ENCODE measurements around the gene NHLH1.
"Not testable (repeated sequence)": the region's sequence is repeated elsewhere in the genome, so short reads cannot be mapped to it uniquely, and the experiment has no call there.

NHLH1 gene

GRCh38 chr1:160377585-160378206, 10.8 kb downstream of the NHLH1 start:
- H3K27ac Mint-ChIP-seq = no peak overlapping the region
- H3K36me3 Mint-ChIP-seq (ENCODE audit: low read depth) = no peaks in the 10 kb centered on the region
- peaks cover 14% of the 10 kb centered on the region for H3K4me1 Mint-ChIP-seq (ENCODE audit: low read depth)
- no peaks in the 10 kb centered on the region for H3K9me3 Mint-ChIP-seq
- H3K4me3 Mint-ChIP-seq = no peak overlapping the region
- peaks cover 10% of the 10 kb centered on the region for H3K27me3 Mint-ChIP-seq (ENCODE audit: low read depth)
- no peak for DNase-seq (ENCODE audit: low spot score)

GRCh38 chr1:160384812-160385211, 17.9 kb downstream of the NHLH1 start:
- DNase-seq (ENCODE audit: low spot score); H3K4me3 Mint-ChIP-seq; H3K27ac Mint-ChIP-seq; H3K36me3 Mint-ChIP-seq (ENCODE audit: low read depth); H3K9me3 Mint-ChIP-seq; H3K4me1 Mint-ChIP-seq (ENCODE audit: low read depth): not testable (repeated sequence)
- H3K27me3 Mint-ChIP-seq (ENCODE audit: low read depth) = peaks cover 44% of the 10 kb centered on the region

GRCh38 chr1:160388406-160388805, 21.5 kb downstream of the NHLH1 start:
- H3K4me1 Mint-ChIP-seq (ENCODE audit: low read depth); H3K4me3 Mint-ChIP-seq; H3K9me3 Mint-ChIP-seq; DNase-seq (ENCODE audit: low spot score); H3K27ac Mint-ChIP-seq; H3K36me3 Mint-ChIP-seq (ENCODE audit: low read depth): not testable (repeated sequence)
- peaks cover 50% of the 10 kb centered on the region for H3K27me3 Mint-ChIP-seq (ENCODE audit: low read depth)

- Mint-ChIP-seq H3K27ac (no peak overlapping the region), H3K4me3 (no peak overlapping the region), H3K4me1 (ENCODE audit: low read depth) (no peaks in the 10 kb centered on the region), H3K36me3 (ENCODE audit: low read depth) (no peaks in the 10 kb centered on the region), H3K27me3 (ENCODE audit: low read depth) (peaks cover 37% of the 10 kb centered on the region), H3K9me3 (no peaks in the 10 kb centered on the region)
- no peak for DNase-seq (ENCODE audit: low spot score)
Observed at GRCh38 chr1:160394673-160395072, 27.8 kb downstream of the NHLH1 start.

GRCh38 chr1:160397651-160398050, 30.8 kb downstream of the NHLH1 start:
- DNase-seq (ENCODE audit: low spot score) = no peak
- Mint-ChIP-seq H3K9me3 (no peaks in the 10 kb centered on the region), H3K27me3 (ENCODE audit: low read depth) (peaks cover 47% of the 10 kb centered on the region), H3K4me3 (no peak overlapping the region), H3K36me3 (ENCODE audit: low read depth) (no peaks in the 10 kb centered on the region), H3K27ac (no peak overlapping the region), H3K4me1 (ENCODE audit: low read depth) (no peaks in the 10 kb centered on the region)

GRCh38 chr1:160398823-160399222, 32.0 kb downstream of the NHLH1 start:
- H3K27me3 Mint-ChIP-seq (ENCODE audit: low read depth) = peaks cover 57% of the 10 kb centered on the region
- H3K9me3 Mint-ChIP-seq = no peaks in the 10 kb centered on the region
- no peaks in the 10 kb centered on the region for H3K4me1 Mint-ChIP-seq (ENCODE audit: low read depth)
- H3K4me3 Mint-ChIP-seq = peak overlapping the region; percentile 5
- no peak for DNase-seq (ENCODE audit: low spot score)
- no peak overlapping the region for H3K27ac Mint-ChIP-seq
- H3K36me3 Mint-ChIP-seq (ENCODE audit: low read depth) = no peaks in the 10 kb centered on the region

GRCh38 chr1:160399544-160400222, 32.8 kb downstream of the NHLH1 start:
- Mint-ChIP-seq H3K27me3 (ENCODE audit: low read depth) (peaks cover 57% of the 10 kb centered on the region), H3K36me3 (ENCODE audit: low read depth) (no peaks in the 10 kb centered on the region), H3K9me3 (no peaks in the 10 kb centered on the region), H3K27ac (no peak overlapping the region), H3K4me3 (no peak overlapping the region), H3K4me1 (ENCODE audit: low read depth) (no peaks in the 10 kb centered on the region)
- no peak for DNase-seq (ENCODE audit: low spot score)

GRCh38 chr1:160400223-160400645, 33.4 kb downstream of the NHLH1 start, which contains the start of gene VANGL2:
VANGL2 (plus strand) TSS chr1:160400564; CDS start chr1:160415838, 15,274 bp downstream.
- peaks cover 55% of the 10 kb centered on the region for H3K27me3 Mint-ChIP-seq (ENCODE audit: low read depth)
- H3K4me3 Mint-ChIP-seq = peak within 1 kb of the TSS; percentile 8
- no peaks in the 10 kb centered on the region for H3K9me3 Mint-ChIP-seq
- H3K27ac Mint-ChIP-seq = no peak within 1 kb of the TSS
- no peaks in the 10 kb centered on the region for H3K36me3 Mint-ChIP-seq (ENCODE audit: low read depth)
- H3K4me1 Mint-ChIP-seq (ENCODE audit: low read depth) = no peaks in the 10 kb centered on the region
- peak; percentile 26 for DNase-seq (ENCODE audit: low spot score)

GRCh38 chr1:160400646-160401486, 34.0 kb downstream of the NHLH1 start:
- DNase-seq (ENCODE audit: low spot score) = no peak
- no peaks in the 10 kb centered on the region for H3K9me3 Mint-ChIP-seq
- H3K4me1 Mint-ChIP-seq (ENCODE audit: low read depth) = no peaks in the 10 kb centered on the region
- H3K36me3 Mint-ChIP-seq (ENCODE audit: low read depth) = no peaks in the 10 kb centered on the region
- peaks cover 48% of the 10 kb centered on the region for H3K27me3 Mint-ChIP-seq (ENCODE audit: low read depth)
- H3K4me3 Mint-ChIP-seq = peak overlapping the region; percentile 8
- no peak overlapping the region for H3K27ac Mint-ChIP-seq

- Mint-ChIP-seq H3K36me3 (ENCODE audit: low read depth) (no peaks in the 10 kb centered on the region), H3K4me3 (no peak overlapping the region), H3K27ac (no peak overlapping the region), H3K9me3 (no peaks in the 10 kb centered on the region), H3K4me1 (ENCODE audit: low read depth) (no peaks in the 10 kb centered on the region), H3K27me3 (ENCODE audit: low read depth) (peaks cover 45% of the 10 kb centered on the region)
- DNase-seq (ENCODE audit: low spot score) = no peak
Observed at GRCh38 chr1:160401487-160401805, 34.6 kb downstream of the NHLH1 start.

GRCh38 chr1:160402001-160402795, 35.3 kb downstream of the NHLH1 start:
- Mint-ChIP-seq H3K9me3 (no peaks in the 10 kb centered on the region), H3K4me1 (ENCODE audit: low read depth) (no peaks in the 10 kb centered on the region), H3K4me3 (no peak overlapping the region), H3K36me3 (ENCODE audit: low read depth) (no peaks in the 10 kb centered on the region), H3K27me3 (ENCODE audit: low read depth) (peaks cover 43% of the 10 kb centered on the region), H3K27ac (no peak overlapping the region)
- no peak for DNase-seq (ENCODE audit: low spot score)

- Mint-ChIP-seq H3K36me3 (ENCODE audit: low read depth) (no peaks in the 10 kb centered on the region), H3K4me1 (ENCODE audit: low read depth) (no peaks in the 10 kb centered on the region), H3K27me3 (ENCODE audit: low read depth) (peaks cover 43% of the 10 kb centered on the region), H3K4me3 (no peak overlapping the region), H3K27ac (no peak overlapping the region), H3K9me3 (no peaks in the 10 kb centered on the region)
- DNase-seq (ENCODE audit: low spot score) = no peak
Observed at GRCh38 chr1:160403244-160403643, 36.4 kb downstream of the NHLH1 start.

GRCh38 chr1:160404094-160404493, 37.2 kb downstream of the NHLH1 start:
- peaks cover 39% of the 10 kb centered on the region for H3K27me3 Mint-ChIP-seq (ENCODE audit: low read depth)
- H3K36me3 Mint-ChIP-seq (ENCODE audit: low read depth) = no peaks in the 10 kb centered on the region
- no peak overlapping the region for H3K4me3 Mint-ChIP-seq
- no peak overlapping the region for H3K27ac Mint-ChIP-seq
- DNase-seq (ENCODE audit: low spot score) = no peak
- no peaks in the 10 kb centered on the region for H3K4me1 Mint-ChIP-seq (ENCODE audit: low read depth)
- no peaks in the 10 kb centered on the region for H3K9me3 Mint-ChIP-seq

All from T-helper 2 cell treated with Interferon-gamma antibody and Interleukin-4, amounts not matched to agents 5 μg/mL and 100 μg/mL, for 36 hours (primary cell).